HTR-8/SVneo (cell line): ENCODE measurements around the gene ZNF407.

ENCODE experiments used
- DNase-seq: peaks from one replicate; pipeline ENCODE4 v3.0.0; 2011; ENCODE audit warnings: low spot score, mixed read lengths; ENCODE audit not compliant: insufficient read length
- FAIRE-seq: peaks from 2 replicates; lab custom pipeline; 2011; peaks lifted over from hg19 to GRCh38; lab: Jason Lieb, UNC

ZNF407 gene

GRCh38 chr18:74625157-74625556 lies 27.5 kb downstream of the ZNF407 start:
- DNase-seq = no peak
- no peak for FAIRE-seq

DNA sequence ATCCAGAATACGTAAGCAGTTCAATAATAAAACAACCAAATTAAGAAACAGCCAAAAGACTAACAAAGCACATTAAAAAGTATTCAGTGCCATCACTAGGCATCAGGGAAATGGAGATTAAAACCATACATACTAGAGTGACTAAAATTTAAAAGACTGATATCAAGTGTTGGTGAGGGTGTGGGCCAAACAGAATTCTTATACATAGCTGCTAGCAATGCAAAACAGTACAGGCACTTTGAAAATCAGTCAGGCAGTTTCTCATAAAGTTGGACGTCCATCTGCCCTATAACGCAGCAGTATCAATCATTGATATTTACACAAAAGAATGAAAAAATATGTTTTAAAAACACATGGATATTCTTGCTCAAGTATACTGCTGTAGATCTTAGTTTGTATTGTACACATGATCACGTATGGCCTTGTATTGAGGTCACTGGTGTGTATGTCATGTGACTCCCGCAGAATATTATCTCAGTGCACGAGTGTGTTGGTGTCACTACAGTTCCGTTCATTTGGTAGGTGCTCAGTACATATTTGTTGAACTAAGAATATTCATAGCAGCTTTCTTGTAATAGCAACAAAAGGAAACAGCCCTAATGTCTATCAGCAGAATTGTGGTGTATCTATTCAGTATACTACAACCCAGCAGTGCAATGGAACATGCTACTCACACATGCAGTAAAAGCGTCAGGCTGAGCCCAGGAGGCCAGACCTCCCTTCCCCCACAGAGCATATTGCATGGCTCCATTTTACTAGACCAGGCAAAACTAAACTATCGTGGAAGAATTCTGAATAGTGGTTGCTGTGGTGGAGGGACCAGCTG lies 28.6 kb downstream of the ZNF407 start:
- FAIRE-seq = no peak

DNA sequence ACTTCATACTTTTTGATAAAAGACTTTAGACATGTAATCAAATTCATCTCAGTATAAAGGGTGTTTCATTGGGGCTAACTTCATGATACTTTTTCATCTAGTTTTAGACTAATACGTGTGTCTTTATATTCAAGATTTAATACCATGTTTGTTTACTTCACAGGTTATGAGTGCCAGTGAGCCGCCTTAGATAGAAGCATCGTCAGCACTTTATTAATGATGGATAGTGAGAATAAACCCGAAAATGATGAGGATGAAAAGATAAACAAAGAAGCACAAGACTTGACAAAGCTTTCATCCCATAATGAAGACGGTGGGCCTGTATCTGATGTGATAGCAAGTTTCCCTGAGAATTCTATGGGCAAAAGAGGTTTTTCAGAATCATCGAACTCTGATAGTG lies 33.1 kb downstream of the ZNF407 start:
- no peak for FAIRE-seq
- no peak for DNase-seq

More for the DNA sequence above, 28.6 kb downstream of the ZNF407 start:
- DNase-seq = no peak

GRCh38 chr18:74631212-74631611 lies 33.5 kb downstream of the ZNF407 start:
- FAIRE-seq = no peak
- no peak for DNase-seq

- FAIRE-seq = no peak
- no peak for DNase-seq
Measured at GRCh38 chr18:74631623-74632350, 34.1 kb downstream of the ZNF407 start.

DNA sequence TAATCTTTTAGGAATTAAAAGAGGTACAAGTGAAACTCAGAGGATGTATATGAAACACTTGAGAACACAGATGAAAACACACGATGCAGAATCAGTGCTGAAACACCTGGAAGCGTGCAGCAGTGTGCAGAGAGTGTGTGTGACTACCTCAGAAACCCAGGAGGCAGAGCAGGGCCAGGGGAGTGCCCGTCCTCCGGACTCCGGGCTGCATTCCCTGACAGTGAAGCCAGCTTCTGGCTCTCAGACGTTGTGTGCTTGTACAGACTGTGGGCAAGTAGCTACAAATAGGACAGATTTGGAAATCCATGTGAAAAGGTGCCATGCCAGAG lies 34.6 kb downstream of the ZNF407 start:
- DNase-seq (no peak), FAIRE-seq (no peak)

DNA sequence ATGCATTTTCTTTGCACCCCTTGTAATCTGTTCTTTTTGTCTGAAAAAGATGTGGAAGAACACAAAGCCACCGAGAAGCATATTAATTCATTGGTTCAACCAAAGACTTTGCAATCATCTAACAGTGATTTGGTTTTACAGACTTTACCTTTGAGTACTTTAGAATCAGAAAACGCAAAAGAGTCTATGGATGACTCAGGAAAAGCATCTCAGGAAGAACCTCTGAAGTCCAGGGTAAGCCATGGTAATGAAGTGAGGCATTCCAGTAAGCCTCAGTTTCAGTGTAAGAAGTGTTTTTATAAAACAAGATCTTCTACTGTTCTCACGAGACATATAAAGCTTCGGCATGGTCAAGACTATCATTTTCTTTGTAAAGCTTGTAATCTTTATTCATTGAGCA lies 35.2 kb downstream of the ZNF407 start:
- FAIRE-seq (no peak), DNase-seq (no peak)

DNA sequence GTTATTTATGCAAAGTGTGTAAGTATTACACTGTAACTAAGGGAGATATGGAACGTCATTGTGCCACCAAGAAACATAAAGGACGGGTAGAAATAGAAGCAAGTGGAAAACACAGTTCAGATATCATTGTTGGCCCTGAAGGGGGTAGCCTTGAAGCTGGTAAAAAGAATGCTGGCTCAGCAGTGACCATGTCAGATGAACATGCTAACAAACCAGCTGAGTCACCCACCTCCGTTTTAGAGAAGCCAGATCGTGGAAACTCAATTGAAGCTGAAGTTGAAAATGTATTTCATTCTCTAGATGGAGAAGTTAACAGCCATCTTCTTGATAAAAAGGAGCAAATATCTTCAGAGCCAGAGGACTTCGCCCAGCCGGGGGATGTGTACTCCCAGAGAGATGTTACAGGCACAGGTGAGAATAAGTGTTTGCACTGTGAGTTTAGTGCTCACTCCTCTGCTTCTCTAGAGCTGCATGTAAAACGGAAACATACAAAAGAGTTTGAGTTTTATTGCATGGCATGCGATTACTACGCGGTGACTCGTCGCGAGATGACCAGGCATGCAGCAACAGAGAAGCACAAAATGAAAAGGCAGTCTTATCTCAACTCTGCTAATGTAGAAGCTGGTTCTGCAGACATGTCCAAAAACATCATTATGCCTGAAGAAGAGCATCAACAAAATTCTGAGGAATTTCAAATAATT lies 36.1 kb downstream of the ZNF407 start:
- no peak for DNase-seq
- no peak for FAIRE-seq

- FAIRE-seq = no peak
- no peak for DNase-seq
Measured at GRCh38 chr18:74635224-74635975, 37.7 kb downstream of the ZNF407 start.

GRCh38 chr18:74637070-74637469 lies 39.4 kb downstream of the ZNF407 start:
- DNase-seq (no peak), FAIRE-seq (no peak)

DNA sequence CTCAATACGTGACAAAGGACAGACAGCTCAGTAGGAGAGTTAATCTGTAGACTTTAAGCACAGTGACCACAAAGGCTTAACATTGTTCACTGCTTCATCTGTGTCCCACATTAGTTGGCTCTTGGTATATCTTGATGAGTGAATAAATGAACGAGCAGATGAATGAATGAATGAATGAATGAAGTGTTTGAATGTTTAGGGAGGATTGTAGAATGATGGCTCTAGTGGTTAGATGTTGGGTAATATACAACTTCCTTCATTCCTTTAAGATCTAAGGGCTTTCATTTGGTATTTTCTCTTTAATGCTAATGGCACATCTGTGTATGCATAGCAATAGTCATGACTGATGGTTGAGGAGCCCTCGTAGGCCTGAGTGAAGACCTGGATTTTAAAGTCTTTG lies 40.5 kb downstream of the ZNF407 start:
- FAIRE-seq (no peak), DNase-seq (no peak)

GRCh38 chr18:74644713-74645112 lies 47.0 kb downstream of the ZNF407 start:
- DNase-seq (no peak), FAIRE-seq (no peak)

- DNase-seq = no peak
- FAIRE-seq = no peak
Measured at GRCh38 chr18:74645679-74646078, 48.0 kb downstream of the ZNF407 start.

DNA sequence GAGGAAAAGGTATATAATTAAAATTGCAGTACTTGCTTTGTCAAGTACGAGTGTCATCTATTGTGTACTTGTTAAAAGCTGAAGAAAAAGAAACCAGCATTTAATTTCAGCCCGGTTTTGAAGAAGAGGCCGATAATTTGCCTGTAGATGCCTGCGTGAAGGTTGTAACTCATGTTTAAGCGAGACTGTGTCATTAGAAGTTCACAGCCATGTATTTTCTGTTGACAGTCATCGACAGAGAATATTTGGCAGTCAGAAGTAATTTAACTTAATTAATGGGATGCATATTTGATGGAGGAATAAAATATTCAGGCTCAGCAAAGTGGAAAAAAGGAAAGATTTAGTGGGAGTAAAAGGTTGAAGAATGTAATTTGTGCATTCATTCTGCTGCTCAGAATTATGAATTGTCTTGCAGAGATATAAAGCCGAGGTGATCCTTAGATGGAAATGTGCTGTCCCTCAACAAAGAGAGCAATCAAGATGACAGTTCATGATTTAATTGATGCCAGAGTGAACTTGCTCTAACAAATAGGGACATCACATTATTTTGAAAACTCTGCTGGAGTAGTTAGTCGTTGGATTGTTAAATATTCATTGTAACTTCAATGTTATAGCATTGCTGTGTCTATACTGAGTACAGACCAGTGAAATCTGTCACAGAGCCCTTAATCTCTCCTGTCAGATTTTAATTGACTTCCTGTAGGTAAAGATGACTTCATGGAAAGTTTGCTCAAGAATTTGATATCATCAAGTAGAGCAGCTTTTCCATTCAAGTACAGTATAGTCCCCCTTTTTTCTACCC lies 53.9 kb downstream of the ZNF407 start:
- DNase-seq (no peak), FAIRE-seq (no peak)

GRCh38 chr18:74652392-74652988 lies 54.8 kb downstream of the ZNF407 start:
- peak; percentile 7 for DNase-seq
- no peak for FAIRE-seq

DNA sequence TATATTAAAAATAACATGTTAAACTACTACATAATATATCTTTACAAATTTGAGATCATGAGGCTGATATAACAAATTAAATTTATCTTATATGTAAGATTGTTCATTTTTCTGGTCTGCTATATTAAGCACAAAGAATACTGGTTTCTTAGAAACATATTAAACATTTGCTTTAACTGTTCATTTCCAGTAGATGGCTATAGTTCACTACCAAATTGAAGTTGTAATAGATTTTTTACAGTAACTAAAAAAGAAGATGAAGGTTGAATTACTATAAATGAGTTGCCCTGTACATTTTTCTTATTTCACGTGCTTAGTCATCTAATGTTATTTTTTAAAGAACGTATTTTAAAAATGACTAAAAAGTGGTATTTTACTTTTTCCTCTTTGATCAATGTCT lies 57.0 kb downstream of the ZNF407 start:
- FAIRE-seq = no peak
- peak; percentile 2 for DNase-seq

DNA sequence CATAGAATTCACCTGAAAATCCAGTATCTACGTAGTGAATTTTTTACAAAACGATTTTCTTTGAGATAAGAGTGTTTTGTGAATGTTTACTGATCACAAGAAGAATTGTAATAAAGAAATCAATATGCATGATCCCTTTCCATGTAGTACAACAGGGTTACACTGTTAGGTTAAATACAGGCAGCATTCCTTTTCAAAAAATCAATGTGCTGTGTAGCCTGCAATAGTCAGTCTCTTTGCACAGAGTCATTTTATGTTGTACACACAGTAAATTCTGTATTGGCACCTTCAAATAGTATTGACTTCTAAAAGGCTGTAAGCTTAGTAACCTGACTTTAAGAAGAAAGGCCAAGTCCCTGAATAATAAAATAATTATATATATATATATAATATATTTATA lies 63.3 kb downstream of the ZNF407 start:
- FAIRE-seq = no peak

DNA sequence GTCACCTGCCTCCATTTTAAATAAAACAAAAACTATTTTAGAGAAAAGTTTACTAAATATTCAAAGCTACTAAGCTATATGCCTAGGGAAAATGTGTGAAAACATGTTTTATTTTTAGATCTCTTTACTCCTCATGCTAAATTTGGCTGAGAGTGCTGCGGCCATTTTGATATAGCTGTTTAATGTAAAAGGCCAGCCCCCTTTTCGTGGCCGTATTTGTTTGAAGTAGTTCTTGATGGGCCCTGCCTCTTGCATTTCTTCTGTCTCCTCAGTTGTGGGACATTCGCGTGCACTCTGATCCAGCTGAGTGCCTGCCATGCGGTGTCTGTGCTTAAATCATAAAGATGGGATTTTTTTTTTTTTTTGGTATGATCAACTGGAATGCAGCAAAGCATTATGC lies 64.0 kb downstream of the ZNF407 start:
- no peak for DNase-seq
- FAIRE-seq = no peak

More for the DNA sequence above, 63.3 kb downstream of the ZNF407 start:
- DNase-seq = no peak

- DNase-seq = no peak
- no peak for FAIRE-seq
Measured at GRCh38 chr18:74662622-74663021, 65.0 kb downstream of the ZNF407 start.
